HuH-7 (cell line): ENCODE measurements around the gene STRN3.
"Not testable (repeated sequence)": the region's sequence is repeated elsewhere in the genome, so short reads cannot be mapped to it uniquely, and the experiment has no call there.

Source experiments
- DNase-seq: peaks from one replicate; pipeline ENCODE4 v3.0.0; 2011; ENCODE audit warnings: low spot score

The STRN3 gene

DNA sequence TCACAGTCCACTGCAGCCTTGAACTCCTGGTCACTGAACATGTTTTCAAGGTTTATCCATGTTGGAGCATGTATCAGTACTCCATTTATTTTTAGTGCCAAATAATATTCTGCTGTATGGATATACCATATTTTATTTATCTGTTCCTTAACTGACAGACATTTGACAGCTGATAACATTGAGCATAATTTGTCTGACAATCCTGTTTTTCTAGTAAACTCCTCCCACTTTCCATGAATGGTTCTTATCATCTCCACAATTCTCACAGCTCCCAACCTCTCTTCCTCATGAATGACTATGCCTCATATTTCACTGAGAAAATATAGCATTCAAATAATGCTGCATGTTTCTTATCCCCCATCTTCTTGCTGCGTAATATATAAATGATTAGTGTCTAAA lies 118.5 kb downstream of the STRN3 start:
- no peak for DNase-seq

- DNase-seq: no peak
These were observed 119.2 kb downstream of the STRN3 start for GRCh38 chr14:30906752-30907658.

GRCh38 chr14:30903285-30904124 lies 122.7 kb downstream of the STRN3 start:
- DNase-seq: no peak

DNA sequence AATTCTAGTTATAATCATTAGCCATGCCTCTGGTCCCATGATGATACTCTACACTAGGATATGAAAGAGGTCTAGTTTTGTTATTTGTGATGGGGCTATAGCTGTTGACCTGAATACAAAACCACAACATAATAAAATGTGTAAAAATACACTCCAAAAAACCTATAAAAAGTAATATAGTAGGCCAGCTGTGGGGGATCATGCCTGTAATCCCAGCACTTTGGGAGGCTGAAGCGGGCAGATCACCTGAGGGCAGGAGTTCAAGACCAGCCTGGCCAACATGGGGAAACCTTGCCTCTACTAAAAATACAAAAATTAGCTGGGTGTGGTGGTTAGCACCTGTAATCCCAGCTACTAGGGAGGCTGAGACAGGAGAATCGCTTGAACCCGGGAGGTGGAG lies 129.1 kb downstream of the STRN3 start:
- DNase-seq: not testable (repeated sequence)

DNA sequence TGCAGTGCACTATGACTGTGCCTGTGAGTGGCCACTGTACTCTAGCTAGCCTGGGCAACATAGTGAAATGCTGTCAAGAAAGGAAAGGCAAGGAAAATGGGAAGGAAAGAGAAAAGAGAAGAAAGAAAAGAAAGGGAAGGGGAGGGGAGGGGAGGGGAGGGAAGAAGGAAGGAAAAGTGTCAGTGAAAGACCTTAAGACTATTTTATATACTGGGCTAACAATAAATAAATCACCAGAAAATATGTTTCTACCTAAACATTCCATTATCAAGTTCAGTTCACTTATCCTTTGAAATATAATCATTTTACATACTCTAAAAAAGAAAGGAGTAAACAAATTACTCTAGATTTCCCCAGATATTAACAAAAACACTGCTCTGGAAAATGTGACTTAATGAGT lies 129.7 kb downstream of the STRN3 start:
- no peak for DNase-seq

GRCh38 chr14:30894923-30895515 lies 131.2 kb downstream of the STRN3 start:
- DNase-seq: no peak

DNA sequence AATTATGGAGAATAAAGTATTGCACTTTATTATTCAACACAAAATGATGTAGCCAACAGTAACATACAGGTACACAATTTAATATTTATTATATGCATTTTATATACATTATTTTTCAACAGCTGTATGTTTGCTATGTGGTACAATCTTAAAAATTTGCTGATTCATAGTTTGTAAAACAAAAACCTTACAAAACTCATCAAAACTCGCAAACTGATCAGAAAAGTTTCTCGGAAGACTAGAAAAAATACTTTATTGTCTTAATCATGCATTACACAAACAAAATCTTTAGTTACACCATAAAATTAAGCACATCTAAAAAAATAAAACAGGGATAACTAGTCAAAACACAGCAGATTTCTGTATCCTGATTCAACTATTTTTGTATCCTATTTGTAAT lies 132.4 kb downstream of the STRN3 start:
- no peak for DNase-seq

DNA sequence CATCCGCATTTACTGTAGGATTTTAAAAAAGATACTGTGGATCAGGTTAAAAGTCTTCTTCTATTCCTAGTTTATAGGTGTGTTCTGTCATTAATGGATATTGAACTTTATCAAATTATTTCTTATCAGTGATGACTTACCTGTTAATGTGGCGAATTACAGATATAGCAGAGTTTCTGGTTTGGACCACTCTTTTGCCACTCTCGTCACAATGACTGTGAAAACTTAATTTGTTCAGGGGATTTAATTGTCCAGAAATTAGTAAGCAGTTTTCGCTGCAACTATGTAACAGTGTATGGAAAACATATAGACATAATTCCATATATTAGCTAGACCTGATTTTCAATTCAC lies 137.0 kb downstream of the STRN3 start:
- DNase-seq: no peak

DNA sequence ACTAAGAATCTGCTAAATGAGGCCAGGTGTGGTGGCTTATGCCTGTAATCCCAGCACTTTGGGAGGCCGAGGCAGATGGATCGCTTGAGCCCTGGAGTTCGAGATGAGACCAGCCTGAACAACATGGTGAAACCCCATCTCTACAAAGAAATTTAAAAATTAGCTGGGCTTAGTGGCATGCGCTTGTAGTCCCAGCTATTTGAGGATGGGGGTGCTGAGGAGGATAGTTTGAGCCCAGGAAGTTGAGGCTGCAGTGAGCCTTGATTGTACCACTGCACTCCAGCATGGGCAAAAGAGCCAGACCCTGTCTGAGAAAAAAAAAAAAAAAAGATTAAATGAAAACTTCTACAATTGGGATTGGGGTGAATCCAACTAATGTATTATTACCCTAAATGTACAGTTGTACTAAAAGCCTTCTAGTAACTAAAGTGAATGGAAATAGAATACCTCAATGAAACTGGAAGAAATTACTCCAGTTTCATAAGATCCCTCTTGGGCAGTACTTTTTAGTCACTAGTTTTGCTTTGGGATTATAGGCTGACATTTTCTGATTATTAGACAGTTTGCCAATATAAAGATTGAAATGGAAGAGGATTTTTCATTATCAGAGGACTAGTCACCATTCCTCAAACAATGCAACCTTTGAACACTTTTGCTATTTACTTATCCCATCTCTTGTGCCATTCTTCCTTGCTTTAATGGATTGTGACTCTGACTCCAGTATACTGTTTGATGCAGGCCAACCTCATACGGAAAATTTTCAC lies 137.5 kb downstream of the STRN3 start:
- no peak for DNase-seq

DNA sequence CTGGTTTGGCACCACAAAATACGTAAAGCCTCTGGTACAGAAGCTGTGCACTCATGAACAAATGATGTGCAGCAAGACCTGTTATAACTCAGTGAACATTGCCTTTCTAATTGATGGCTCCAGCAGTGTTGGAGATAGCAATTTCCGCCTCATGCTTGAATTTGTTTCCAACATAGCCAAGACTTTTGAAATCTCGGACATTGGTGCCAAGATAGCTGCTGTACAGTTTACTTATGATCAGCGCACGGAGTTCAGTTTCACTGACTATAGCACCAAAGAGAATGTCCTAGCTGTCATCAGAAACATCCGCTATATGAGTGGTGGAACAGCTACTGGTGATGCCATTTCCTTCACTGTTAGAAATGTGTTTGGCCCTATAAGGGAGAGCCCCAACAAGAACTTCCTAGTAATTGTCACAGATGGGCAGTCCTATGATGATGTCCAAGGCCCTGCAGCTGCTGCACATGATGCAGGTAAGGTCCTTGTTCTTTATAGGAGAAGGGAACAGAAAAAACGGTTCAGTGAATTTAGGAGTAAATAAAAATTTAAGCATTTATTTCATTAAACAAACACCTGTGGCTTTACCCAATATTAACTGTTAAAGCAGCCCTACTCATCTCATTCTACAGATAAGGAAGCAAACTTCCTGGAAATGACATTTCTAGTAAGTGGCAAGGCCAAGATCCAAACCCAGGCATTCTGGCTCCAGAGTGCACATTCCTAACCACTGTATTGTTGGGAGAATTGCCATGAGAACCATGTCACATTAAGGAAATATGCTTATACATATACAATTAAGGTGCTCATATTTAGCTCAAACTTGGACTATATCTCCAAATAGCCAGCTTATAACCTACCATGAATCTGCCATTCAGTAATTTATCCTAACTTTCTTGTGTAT lies 140.1 kb downstream of the STRN3 start:
- no peak for DNase-seq

GRCh38 chr14:30884901-30885300 lies 141.3 kb downstream of the STRN3 start:
- DNase-seq: no peak

- no peak for DNase-seq
These were observed 142.5 kb downstream of the STRN3 start for GRCh38 chr14:30883508-30884294.

- DNase-seq: no peak
These were observed 143.7 kb downstream of the STRN3 start for GRCh38 chr14:30882431-30882830.

DNA sequence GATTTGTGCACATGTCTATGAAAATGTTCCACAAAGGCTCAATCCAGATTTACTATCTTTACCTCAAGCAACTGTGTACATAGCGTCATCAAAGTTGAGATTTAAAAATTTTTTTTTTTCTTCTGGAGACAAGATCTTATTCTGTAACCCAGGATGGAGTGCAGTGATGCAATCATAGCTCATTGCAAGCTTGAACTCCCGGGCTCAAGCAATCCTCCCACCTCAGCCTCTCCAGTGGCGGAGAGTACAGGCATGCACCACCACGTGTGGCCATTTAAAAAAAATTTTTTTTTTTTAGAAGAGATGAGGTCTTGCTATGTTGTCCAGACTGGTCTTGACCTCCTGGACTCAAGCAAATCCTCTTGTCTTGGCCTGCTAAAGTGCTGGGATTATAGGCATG lies 149.5 kb downstream of the STRN3 start:
- no peak for DNase-seq

GRCh38 chr14:30875788-30876053 lies 150.5 kb downstream of the STRN3 start:
- DNase-seq: no peak

GRCh38 chr14:30874999-30875787 lies 151.0 kb downstream of the STRN3 start:
- peak; percentile 75 for DNase-seq

DNA sequence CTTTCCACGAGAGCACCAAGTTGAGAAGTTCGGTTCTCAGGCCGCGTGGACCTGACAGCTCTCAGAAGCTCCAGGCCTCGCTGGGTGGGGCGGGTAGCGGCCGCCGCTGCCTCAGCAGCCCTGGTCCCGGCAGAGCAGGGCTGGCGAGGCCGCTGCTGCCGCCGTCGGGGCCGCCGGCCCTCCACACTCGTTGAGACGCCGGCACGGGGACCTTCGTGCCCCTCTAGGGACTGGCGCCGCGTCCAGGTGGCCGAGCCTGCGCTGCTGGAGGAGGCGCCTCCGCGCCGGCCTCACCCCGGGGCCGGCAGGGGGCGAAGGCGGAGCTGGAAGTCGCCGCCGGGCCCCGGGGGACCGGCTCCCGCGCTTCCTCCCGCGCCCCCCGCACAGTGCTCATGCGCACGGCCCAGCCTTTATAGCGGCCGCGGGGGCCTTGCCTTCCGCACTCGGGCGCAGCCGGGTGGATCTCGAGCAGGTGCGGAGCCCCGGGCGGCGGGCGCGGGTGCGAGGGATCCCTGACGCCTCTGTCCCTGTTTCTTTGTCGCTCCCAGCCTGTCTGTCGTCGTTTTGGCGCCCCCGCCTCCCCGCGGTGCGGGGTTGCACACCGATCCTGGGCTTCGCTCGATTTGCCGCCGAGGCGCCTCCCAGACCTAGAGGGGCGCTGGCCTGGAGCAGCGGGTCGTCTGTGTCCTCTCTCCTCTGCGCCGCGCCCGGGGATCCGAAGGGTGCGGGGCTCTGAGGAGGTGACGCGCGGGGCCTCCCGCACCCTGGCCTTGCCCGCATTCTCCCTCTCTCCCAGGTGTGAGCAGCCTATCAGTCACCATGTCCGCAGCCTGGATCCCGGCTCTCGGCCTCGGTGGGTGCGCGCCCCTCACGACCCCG lies 151.8 kb downstream of the STRN3 start, which contains the start of gene COCH:
COCH (plus strand) TSS at position 440 of the 879 bp plus-strand sequence; CDS start at position 820, 380 bp downstream.
- peak; percentile 99 for DNase-seq

GRCh38 chr14:30873308-30874119 lies 152.7 kb downstream of the STRN3 start:
- no peak for DNase-seq
